ENCODE results near the gene NBEAL1.

Gene NBEAL1

DNA sequence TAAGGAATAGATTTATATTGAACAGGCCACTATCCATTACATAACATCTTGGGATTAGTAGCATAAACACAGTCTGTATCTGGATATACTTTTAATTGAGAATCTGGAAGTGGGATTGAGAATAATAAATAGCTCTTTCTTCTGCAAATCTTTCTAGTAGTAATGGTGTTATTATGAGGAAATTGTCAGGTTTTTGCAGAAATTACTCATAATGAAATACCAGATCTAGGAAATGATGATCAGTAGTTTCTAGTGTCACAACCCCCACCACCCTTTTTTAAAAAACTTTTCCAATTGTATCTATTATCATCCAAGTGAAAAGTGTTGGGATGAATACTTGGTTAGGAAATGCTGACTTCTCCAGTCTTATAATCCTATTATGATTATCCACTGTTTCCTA, 18.7 kb downstream of the NBEAL1 start:
- no peak overlapping the region for H3K4me3 ChIP-seq (ENCODE audit: low read depth, low read length)
- no peak overlapping the region for H3K27ac ChIP-seq (ENCODE audit: extremely low read depth, low read depth, low read length)
- POLR2A ChIA-PET = no interaction called here
- TF ChIP-seq, protein P1, sequence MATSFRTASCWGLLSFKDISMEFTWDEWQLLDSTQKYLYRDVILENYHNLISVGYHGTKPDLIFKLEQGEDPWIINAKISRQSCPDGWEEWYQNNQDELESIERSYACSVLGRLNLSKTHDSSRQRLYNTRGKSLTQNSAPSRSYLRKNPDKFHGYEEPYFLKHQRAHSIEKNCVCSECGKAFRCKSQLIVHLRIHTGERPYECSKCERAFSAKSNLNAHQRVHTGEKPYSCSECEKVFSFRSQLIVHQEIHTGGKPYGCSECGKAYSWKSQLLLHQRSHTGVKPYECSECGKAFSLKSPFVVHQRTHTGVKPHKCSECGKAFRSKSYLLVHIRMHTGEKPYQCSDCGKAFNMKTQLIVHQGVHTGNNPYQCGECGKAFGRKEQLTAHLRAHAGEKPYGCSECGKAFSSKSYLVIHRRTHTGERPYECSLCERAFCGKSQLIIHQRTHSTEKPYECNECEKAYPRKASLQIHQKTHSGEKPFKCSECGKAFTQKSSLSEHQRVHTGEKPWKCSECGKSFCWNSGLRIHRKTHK (tag by site-specific recombination; IDR thresholded peaks at IDR 0.05) = no peak
- TF ChIP-seq ZNF433 (tag by site-specific recombination; IDR thresholded peaks at IDR 0.05; ENCODE audit: low read depth) (no peak), ZBTB21 (tag by site-specific recombination; IDR thresholded peaks at IDR 0.05) (no peak), ZNF600 (tag by site-specific recombination; IDR thresholded peaks at IDR 0.05) (no peak), ZFHX2 (tag by site-specific recombination; conservative IDR thresholded peaks at IDR 0.05) (no peak), REPIN1 (tag by site-specific recombination; IDR thresholded peaks at IDR 0.05; ENCODE audit: low read depth) (no peak), ZNF184 (tag by site-specific recombination; IDR thresholded peaks at IDR 0.05) (no peak), ZNF510 (tag by site-specific recombination; IDR thresholded peaks at IDR 0.05; ENCODE audit: insufficient replicate concordance) (no peak)
- TF ChIP-seq, protein P2, sequence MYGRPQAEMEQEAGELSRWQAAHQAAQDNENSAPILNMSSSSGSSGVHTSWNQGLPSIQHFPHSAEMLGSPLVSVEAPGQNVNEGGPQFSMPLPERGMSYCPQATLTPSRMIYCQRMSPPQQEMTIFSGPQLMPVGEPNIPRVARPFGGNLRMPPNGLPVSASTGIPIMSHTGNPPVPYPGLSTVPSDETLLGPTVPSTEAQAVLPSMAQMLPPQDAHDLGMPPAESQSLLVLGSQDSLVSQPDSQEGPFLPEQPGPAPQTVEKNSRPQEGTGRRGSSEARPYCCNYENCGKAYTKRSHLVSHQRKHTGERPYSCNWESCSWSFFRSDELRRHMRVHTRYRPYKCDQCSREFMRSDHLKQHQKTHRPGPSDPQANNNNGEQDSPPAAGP (tag by site-specific recombination; IDR thresholded peaks at IDR 0.05) = no peak
- TF ChIP-seq, protein P3, sequence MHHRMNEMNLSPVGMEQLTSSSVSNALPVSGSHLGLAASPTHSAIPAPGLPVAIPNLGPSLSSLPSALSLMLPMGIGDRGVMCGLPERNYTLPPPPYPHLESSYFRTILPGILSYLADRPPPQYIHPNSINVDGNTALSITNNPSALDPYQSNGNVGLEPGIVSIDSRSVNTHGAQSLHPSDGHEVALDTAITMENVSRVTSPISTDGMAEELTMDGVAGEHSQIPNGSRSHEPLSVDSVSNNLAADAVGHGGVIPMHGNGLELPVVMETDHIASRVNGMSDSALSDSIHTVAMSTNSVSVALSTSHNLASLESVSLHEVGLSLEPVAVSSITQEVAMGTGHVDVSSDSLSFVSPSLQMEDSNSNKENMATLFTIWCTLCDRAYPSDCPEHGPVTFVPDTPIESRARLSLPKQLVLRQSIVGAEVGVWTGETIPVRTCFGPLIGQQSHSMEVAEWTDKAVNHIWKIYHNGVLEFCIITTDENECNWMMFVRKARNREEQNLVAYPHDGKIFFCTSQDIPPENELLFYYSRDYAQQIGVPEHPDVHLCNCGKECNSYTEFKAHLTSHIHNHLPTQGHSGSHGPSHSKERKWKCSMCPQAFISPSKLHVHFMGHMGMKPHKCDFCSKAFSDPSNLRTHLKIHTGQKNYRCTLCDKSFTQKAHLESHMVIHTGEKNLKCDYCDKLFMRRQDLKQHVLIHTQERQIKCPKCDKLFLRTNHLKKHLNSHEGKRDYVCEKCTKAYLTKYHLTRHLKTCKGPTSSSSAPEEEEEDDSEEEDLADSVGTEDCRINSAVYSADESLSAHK (tag by site-specific recombination; IDR thresholded peaks at IDR 0.05) = no peak
- no peaks in the 10 kb centered on the region for H3K36me3 ChIP-seq (ENCODE audit: control insufficient read depth in 2 of 2, insufficient read depth in 1 of 2, low read length in 2 of 2)
- H3K9me3 ChIP-seq (ENCODE audit: control insufficient read depth, insufficient read depth, low read depth, low read length) = no peaks in the 10 kb centered on the region
- CTCF ChIA-PET = no interaction called here
- H3K4me1 ChIP-seq (ENCODE audit: control insufficient read depth, insufficient read depth, low read length) = peaks cover 11% of the 10 kb centered on the region

DNA sequence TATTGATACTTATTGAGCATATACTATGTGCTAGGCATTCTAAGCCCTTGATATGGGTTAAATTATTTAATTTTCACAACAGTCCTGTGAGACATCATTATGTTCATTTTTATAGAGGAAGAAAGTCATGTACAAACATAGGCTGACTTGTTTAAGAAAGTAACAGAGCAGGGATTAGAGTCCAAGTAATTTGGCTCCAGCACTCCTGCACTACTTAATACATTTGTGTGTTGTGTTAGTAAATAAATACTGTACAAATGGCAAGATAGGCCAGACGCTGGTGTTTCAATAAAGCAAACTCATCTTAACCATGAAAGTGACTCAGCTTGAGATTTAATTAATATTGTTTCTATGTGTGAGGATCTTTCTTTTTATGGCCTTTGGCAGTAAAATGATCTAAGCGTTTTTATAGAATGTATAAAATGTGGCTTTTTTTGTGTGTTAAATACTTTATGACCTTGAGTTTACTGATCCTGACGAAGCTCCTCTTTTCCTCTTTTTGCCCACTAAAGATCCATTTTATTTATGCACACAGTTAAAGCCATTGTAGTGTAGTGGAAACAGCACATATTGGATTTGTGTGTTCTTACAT, 21.3 kb downstream of the NBEAL1 start:
- no peak overlapping the region for H3K4me3 ChIP-seq (ENCODE audit: low read depth, low read length)
- ChIA-PET CTCF (no interaction called here), POLR2A (no interaction called here)
- peaks cover 11% of the 10 kb centered on the region for H3K4me1 ChIP-seq (ENCODE audit: control insufficient read depth, insufficient read depth, low read length)
- no peak overlapping the region for H3K27ac ChIP-seq (ENCODE audit: extremely low read depth, low read depth, low read length)
- H3K9me3 ChIP-seq (ENCODE audit: control insufficient read depth, insufficient read depth, low read depth, low read length) = no peaks in the 10 kb centered on the region
- TF ChIP-seq BCL11A (tag by site-specific recombination; IDR thresholded peaks at IDR 0.05; ENCODE audit: low read depth) (0 out of 2 replicates have a peak, but pooled peaks have one; percentile 18), GLI2 (tag by site-specific recombination; IDR thresholded peaks at IDR 0.05; ENCODE audit: borderline replicate concordance, low read depth) (peak; percentile 25; the same call in 1 of the 2 replicates), ZNF843 (tag by site-specific recombination; IDR thresholded peaks at IDR 0.05) (0 out of 2 replicates have a peak, but pooled peaks have one; percentile 43), TRIM28 (IDR thresholded peaks at IDR 0.05; ENCODE audit: borderline replicate concordance, low read length) (no peak), ZNF211 (tag by site-specific recombination; IDR thresholded peaks at IDR 0.05; ENCODE audit: low read depth) (no peak), ZSCAN30 (tag by site-specific recombination; IDR thresholded peaks at IDR 0.05) (0 out of 2 replicates have a peak, but pooled peaks have one; percentile 40), ZSCAN23 (tag by site-specific recombination; IDR thresholded peaks at IDR 0.05) (no peak), ZNF561 (tag by site-specific recombination; IDR thresholded peaks at IDR 0.05; ENCODE audit: borderline replicate concordance) (no peak), TCF7L2 (IDR thresholded peaks at IDR 0.05; ENCODE audit: borderline replicate concordance, low read depth, low read length) (peak; percentile 35; the same call in 1 of the 2 replicates), MZF1 (tag by site-specific recombination; IDR thresholded peaks at IDR 0.05; ENCODE audit: borderline replicate concordance) (no peak), ZNF585B (tag by site-specific recombination; IDR thresholded peaks at IDR 0.05) (no peak), ZBTB8A (tag by site-specific recombination; IDR thresholded peaks at IDR 0.05) (no peak), FEZF1 (tag by site-specific recombination; IDR thresholded peaks at IDR 0.05) (peak; percentile 68)
- TF ChIP-seq, protein P4, sequence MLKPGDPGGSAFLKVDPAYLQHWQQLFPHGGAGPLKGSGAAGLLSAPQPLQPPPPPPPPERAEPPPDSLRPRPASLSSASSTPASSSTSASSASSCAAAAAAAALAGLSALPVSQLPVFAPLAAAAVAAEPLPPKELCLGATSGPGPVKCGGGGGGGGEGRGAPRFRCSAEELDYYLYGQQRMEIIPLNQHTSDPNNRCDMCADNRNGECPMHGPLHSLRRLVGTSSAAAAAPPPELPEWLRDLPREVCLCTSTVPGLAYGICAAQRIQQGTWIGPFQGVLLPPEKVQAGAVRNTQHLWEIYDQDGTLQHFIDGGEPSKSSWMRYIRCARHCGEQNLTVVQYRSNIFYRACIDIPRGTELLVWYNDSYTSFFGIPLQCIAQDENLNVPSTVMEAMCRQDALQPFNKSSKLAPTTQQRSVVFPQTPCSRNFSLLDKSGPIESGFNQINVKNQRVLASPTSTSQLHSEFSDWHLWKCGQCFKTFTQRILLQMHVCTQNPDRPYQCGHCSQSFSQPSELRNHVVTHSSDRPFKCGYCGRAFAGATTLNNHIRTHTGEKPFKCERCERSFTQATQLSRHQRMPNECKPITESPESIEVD (tag by site-specific recombination; IDR thresholded peaks at IDR 0.05) = peak; percentile 89
- TF ChIP-seq, protein P5, sequence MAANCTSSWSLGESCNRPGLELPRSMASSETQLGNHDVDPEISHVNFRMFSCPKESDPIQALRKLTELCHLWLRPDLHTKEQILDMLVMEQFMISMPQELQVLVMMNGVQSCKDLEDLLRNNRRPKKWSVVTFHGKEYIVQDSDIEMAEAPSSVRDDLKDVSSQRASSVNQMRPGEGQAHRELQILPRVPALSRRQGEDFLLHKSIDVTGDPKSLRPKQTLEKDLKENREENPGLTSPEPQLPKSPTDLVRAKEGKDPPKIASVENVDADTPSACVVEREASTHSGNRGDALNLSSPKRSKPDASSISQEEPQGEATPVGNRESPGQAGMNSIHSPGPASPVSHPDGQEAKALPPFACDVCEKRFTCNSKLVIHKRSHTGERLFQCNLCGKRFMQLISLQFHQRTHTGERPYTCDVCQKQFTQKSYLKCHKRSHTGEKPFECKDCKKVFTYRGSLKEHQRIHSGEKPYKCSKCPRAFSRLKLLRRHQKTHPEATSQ (tag by site-specific recombination; IDR thresholded peaks at IDR 0.05) = no peak
- TF ChIP-seq, protein P2 (tag by site-specific recombination; IDR thresholded peaks at IDR 0.05) = no peak
- no peaks in the 10 kb centered on the region for H3K36me3 ChIP-seq (ENCODE audit: control insufficient read depth in 2 of 2, insufficient read depth in 1 of 2, low read length in 2 of 2)
